ENCODE results near the gene PTGDS.

PTGDS gene

GRCh38 chr9:137021979-137022661, 44.8 kb downstream of the PTGDS start:
- TF ChIP-seq HDGF (IDR thresholded peaks at IDR 0.05; ENCODE audit: borderline replicate concordance) (0 out of 2 replicates have a peak, but pooled peaks have one; percentile 28), FOXM1 (IDR thresholded peaks at IDR 0.05; ENCODE audit: borderline replicate concordance) (no peak)
- DNase-seq (ENCODE audit: extremely low spot score), result peak; percentile 94
- POLR2A ChIA-PET, result interaction anchor here (1.2 kb wide), 1 partner anchor 29 kb away, joined by 3 read pairs; no protein-coding TSS in a partner anchor
- CTCF ChIA-PET, result interaction anchor here (1.2 to 1.9 kb wide), 2 partner anchors 14 to 74 kb away, joined by 5 read pairs; no protein-coding TSS in a partner anchor

- POLR2A ChIA-PET, result interaction anchor here (1.2 to 1.4 kb wide), 2 partner anchors 30 to 72 kb away, joined by 3 read pairs; no protein-coding TSS in a partner anchor
- CTCF ChIA-PET, result interaction anchor here (1.2 to 1.9 kb wide), 2 partner anchors 13 to 75 kb away, joined by 5 read pairs; no protein-coding TSS in a partner anchor
- no peak for TF ChIP-seq LEF1 (IDR thresholded peaks at IDR 0.05; ENCODE audit: borderline replicate concordance)
- no peak for TF ChIP-seq SUZ12 (IDR thresholded peaks at IDR 0.05)
- TF ChIP-seq ELF4 (IDR thresholded peaks at IDR 0.05), result no peak
- TF ChIP-seq TARDBP (IDR thresholded peaks at IDR 0.05), result no peak
- TF ChIP-seq FOXM1 (IDR thresholded peaks at IDR 0.05; ENCODE audit: borderline replicate concordance), result no peak
- TF ChIP-seq HDGF (IDR thresholded peaks at IDR 0.05; ENCODE audit: borderline replicate concordance), result no peak
- no peak for DNase-seq (ENCODE audit: extremely low spot score)
These were observed 45.3 kb downstream of the PTGDS start for GRCh38 chr9:137022662-137023008.

GRCh38 chr9:137023157-137023556, 45.9 kb downstream of the PTGDS start:
- DNase-seq (ENCODE audit: extremely low spot score), result no peak
- POLR2A ChIA-PET, result interaction anchor here (1.2 to 1.4 kb wide), 2 partner anchors 30 to 72 kb away, joined by 3 read pairs; no protein-coding TSS in a partner anchor
- no peak for TF ChIP-seq HDGF (IDR thresholded peaks at IDR 0.05; ENCODE audit: borderline replicate concordance)
- no peak for TF ChIP-seq BHLHE40 (IDR thresholded peaks at IDR 0.05; ENCODE audit: borderline replicate concordance)
- no peak for TF ChIP-seq FOXA1 (IDR thresholded peaks at IDR 0.05)
- TF ChIP-seq ELF4 (IDR thresholded peaks at IDR 0.05), result no peak
- no peak for TF ChIP-seq FOXM1 (IDR thresholded peaks at IDR 0.05; ENCODE audit: borderline replicate concordance)
- TF ChIP-seq L3MBTL2 (conservative IDR thresholded peaks at IDR 0.05), result no peak
- no peak for TF ChIP-seq ZNF384 (IDR thresholded peaks at IDR 0.05)
- TF ChIP-seq LEF1 (IDR thresholded peaks at IDR 0.05; ENCODE audit: borderline replicate concordance), result no peak
- TF ChIP-seq CTBP1 (IDR thresholded peaks at IDR 0.05; ENCODE audit: borderline replicate concordance), result no peak
- TF ChIP-seq SUZ12 (IDR thresholded peaks at IDR 0.05), result no peak
- no peak for TF ChIP-seq TARDBP (IDR thresholded peaks at IDR 0.05)
- TF ChIP-seq PKNOX1 (IDR thresholded peaks at IDR 0.05), result no peak
- TF ChIP-seq NFRKB (IDR thresholded peaks at IDR 0.05), result no peak
- no peak for TF ChIP-seq FOXK2 (IDR thresholded peaks at IDR 0.05)
- no peak for TF ChIP-seq SP1 (IDR thresholded peaks at IDR 0.05)
- no peak for TF ChIP-seq ARNT (IDR thresholded peaks at IDR 0.05)
- CTCF ChIA-PET, result interaction anchor here (1.2 to 1.9 kb wide), 2 partner anchors 12 to 75 kb away, joined by 5 read pairs; no protein-coding TSS in a partner anchor

- TF ChIP-seq HDGF (IDR thresholded peaks at IDR 0.05; ENCODE audit: borderline replicate concordance) (no peak), BHLHE40 (IDR thresholded peaks at IDR 0.05; ENCODE audit: borderline replicate concordance) (no peak), CTBP1 (IDR thresholded peaks at IDR 0.05; ENCODE audit: borderline replicate concordance) (no peak), NFRKB (IDR thresholded peaks at IDR 0.05) (no peak), FOXK2 (IDR thresholded peaks at IDR 0.05) (no peak), LEF1 (IDR thresholded peaks at IDR 0.05; ENCODE audit: borderline replicate concordance) (no peak), FOXA1 (IDR thresholded peaks at IDR 0.05) (no peak), ELF4 (IDR thresholded peaks at IDR 0.05) (no peak), SUZ12 (IDR thresholded peaks at IDR 0.05) (no peak), FOXM1 (IDR thresholded peaks at IDR 0.05; ENCODE audit: borderline replicate concordance) (no peak), L3MBTL2 (conservative IDR thresholded peaks at IDR 0.05) (no peak), ARNT (IDR thresholded peaks at IDR 0.05) (no peak), ZNF384 (IDR thresholded peaks at IDR 0.05) (no peak), SP1 (IDR thresholded peaks at IDR 0.05) (no peak), PKNOX1 (IDR thresholded peaks at IDR 0.05) (no peak), TARDBP (IDR thresholded peaks at IDR 0.05) (no peak)
- ChIA-PET POLR2A (interaction anchor here (1.4 kb wide), 1 partner anchor 73 kb away, joined by 3 read pairs; no protein-coding TSS in a partner anchor), CTCF (interaction anchor here (1.9 kb wide), 1 partner anchor 76 kb away, joined by 5 read pairs; no protein-coding TSS in a partner anchor)
- DNase-seq (ENCODE audit: extremely low spot score), result no peak
These were observed 46.3 kb downstream of the PTGDS start for GRCh38 chr9:137023583-137023991.

- CTCF ChIA-PET, result no interaction called here
- TF ChIP-seq ELF4 (IDR thresholded peaks at IDR 0.05) (no peak), ARNT (IDR thresholded peaks at IDR 0.05) (no peak), FOXK2 (IDR thresholded peaks at IDR 0.05) (no peak)
- no peak for DNase-seq (ENCODE audit: extremely low spot score)
- POLR2A ChIA-PET, result interaction anchor here (1.0 kb wide), 1 partner anchor 215 kb away, joined by 3 read pairs; no protein-coding TSS in a partner anchor
These were observed 48.2 kb downstream of the PTGDS start for GRCh38 chr9:137025517-137025966.

- ChIA-PET POLR2A (interaction anchor here (1.0 to 1.7 kb wide), 2 partner anchors 34 to 104 kb away, joined by 8 read pairs; partner anchors contain the start of gene PAXX), CTCF (no interaction called here)
- no peak for TF ChIP-seq NFRKB (IDR thresholded peaks at IDR 0.05)
- TF ChIP-seq FOXK2 (IDR thresholded peaks at IDR 0.05), result no peak
- TF ChIP-seq FOXA1 (IDR thresholded peaks at IDR 0.05), result no peak
- no peak for TF ChIP-seq CTBP1 (IDR thresholded peaks at IDR 0.05; ENCODE audit: borderline replicate concordance)
- no peak for DNase-seq (ENCODE audit: extremely low spot score)
These were observed 49.1 kb downstream of the PTGDS start for GRCh38 chr9:137026384-137026783.

GRCh38 chr9:137026828-137027227, 49.5 kb downstream of the PTGDS start:
- ChIA-PET POLR2A (interaction anchor here (1.0 to 1.7 kb wide), 3 partner anchors 34 to 103 kb away, joined by 4 to 8 read pairs (median 8); partner anchors contain the start of gene PAXX), CTCF (no interaction called here)
- DNase-seq (ENCODE audit: extremely low spot score), result no peak
- TF ChIP-seq TARDBP (IDR thresholded peaks at IDR 0.05), result no peak
- no peak for TF ChIP-seq PKNOX1 (IDR thresholded peaks at IDR 0.05)
- no peak for TF ChIP-seq CTBP1 (IDR thresholded peaks at IDR 0.05; ENCODE audit: borderline replicate concordance)
- TF ChIP-seq ZNF384 (IDR thresholded peaks at IDR 0.05), result no peak
- TF ChIP-seq LEF1 (IDR thresholded peaks at IDR 0.05; ENCODE audit: borderline replicate concordance), result no peak
- no peak for TF ChIP-seq FOXM1 (IDR thresholded peaks at IDR 0.05; ENCODE audit: borderline replicate concordance)
- no peak for TF ChIP-seq HDGF (IDR thresholded peaks at IDR 0.05; ENCODE audit: borderline replicate concordance)
- no peak for TF ChIP-seq NFRKB (IDR thresholded peaks at IDR 0.05)
- TF ChIP-seq FOXA1 (IDR thresholded peaks at IDR 0.05), result no peak
- TF ChIP-seq BHLHE40 (IDR thresholded peaks at IDR 0.05; ENCODE audit: borderline replicate concordance), result no peak
